K562 (cell line): Measurements from ENCODE around the gene C11orf91.

ENCODE experiments used
- CREB1 ChIP-seq, 2 experiments: sonication (generic) in 1 of 2; formaldehyde crosslinking in 1 of 2; IDR thresholded peaks; 2 replicates each; pipeline versions ENCODE4 v1.6.1 to v1.8.0; 2012 to 2022; ENCODE audit warnings: inconsistent platforms in 1 of 2, mild to moderate bottlenecking in 1 of 2, missing genetic modification reagents in 1 of 2, moderate library complexity in 1 of 2
- HOMEZ ChIP-seq: fragments of 250-450 bp; sonication (Bioruptor Pico); IDR thresholded peaks from 2 replicates; pipeline ENCODE4 v1.4.0; 2020; ENCODE audit warnings: mild to moderate bottlenecking, moderate library complexity
- PKNOX1 ChIP-seq: fragments of 450-650 bp; IDR thresholded peaks from 2 replicates; pipeline ENCODE4 v1.6.1; 2016
- RFX1 ChIP-seq: fragments of 450-650 bp; IDR thresholded peaks from 2 replicates; pipeline ENCODE4 v1.6.1; 2016; ENCODE audit warnings: mild to moderate bottlenecking, moderate library complexity
- SRF ChIP-seq, 2 experiments: fragments of 250-450, 450-650 bp in 1 of 2; sonication (Bioruptor Pico) in 1 of 2; sonication (generic) in 1 of 2; formaldehyde crosslinking; IDR thresholded peaks; 2 replicates each; pipeline versions ENCODE4 v1.5.0 to v1.5.1; 2020 to 2022; ENCODE audit warnings: mild to moderate bottlenecking in 1 of 2, missing genetic modification reagents in 1 of 2
- WHSC1 ChIP-seq: IDR thresholded peaks from one replicate; pipeline ENCODE4 v1.6.1; 2012; ENCODE audit warnings: low read length, control low read depth, inconsistent platforms
- ZFP36 ChIP-seq: fragments of 150-350 bp; IDR thresholded peaks from 2 replicates; pipeline ENCODE4 v1.6.1; 2018; ENCODE audit warnings: low read length, low read depth; ENCODE audit not compliant: partially characterized antibody
- TF ChIP-seq, protein P1 (sequence below): fragments of 200-800 bp; sonication (Bioruptor generic); IDR thresholded peaks from 2 replicates; pipeline ENCODE4 v1.6.1; 2017; ENCODE audit warnings: missing genetic modification characterization, missing compliant biosample characterization
- TF ChIP-seq, protein P2 (sequence below), 3 experiments: IDR thresholded peaks in 2 of 3; conservative IDR thresholded peaks in 1 of 3; 2 replicates each; pipeline ENCODE4 v1.5.1; 2011 to 2012; ENCODE audit warnings: low read length in 3 of 3, mild to moderate bottlenecking in 3 of 3, control low read depth in 2 of 3, improper control_type of control experiment in 1 of 3, inconsistent platforms in 1 of 3, low read depth in 1 of 3, mixed read lengths in 1 of 3, moderate library complexity in 1 of 3; ENCODE audit not compliant: insufficient read depth in 2 of 3
- TF ChIP-seq, protein P3 (sequence below): fragments of 250-450 bp; sonication (Bioruptor Pico); IDR thresholded peaks from 2 replicates; pipeline ENCODE4 v1.8.0; 2022; ENCODE audit warnings: moderate library complexity, mild to moderate bottlenecking, inconsistent platforms

GRCh38 chr11:33722590-33723234 is 22.1 kb upstream of the C11orf91 start:
- no peak for TF ChIP-seq SRF (CRISPR knock-in tag; IDR thresholded peaks at IDR 0.05)
- TF ChIP-seq, protein P1, sequence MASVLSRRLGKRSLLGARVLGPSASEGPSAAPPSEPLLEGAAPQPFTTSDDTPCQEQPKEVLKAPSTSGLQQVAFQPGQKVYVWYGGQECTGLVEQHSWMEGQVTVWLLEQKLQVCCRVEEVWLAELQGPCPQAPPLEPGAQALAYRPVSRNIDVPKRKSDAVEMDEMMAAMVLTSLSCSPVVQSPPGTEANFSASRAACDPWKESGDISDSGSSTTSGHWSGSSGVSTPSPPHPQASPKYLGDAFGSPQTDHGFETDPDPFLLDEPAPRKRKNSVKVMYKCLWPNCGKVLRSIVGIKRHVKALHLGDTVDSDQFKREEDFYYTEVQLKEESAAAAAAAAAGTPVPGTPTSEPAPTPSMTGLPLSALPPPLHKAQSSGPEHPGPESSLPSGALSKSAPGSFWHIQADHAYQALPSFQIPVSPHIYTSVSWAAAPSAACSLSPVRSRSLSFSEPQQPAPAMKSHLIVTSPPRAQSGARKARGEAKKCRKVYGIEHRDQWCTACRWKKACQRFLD (CRISPR knock-in tag) = no peak
- TF ChIP-seq PKNOX1 = no peak
- TF ChIP-seq CREB1 (IDR thresholded peaks at IDR 0.05) = no peak
- TF ChIP-seq CREB1 (CRISPR knock-in tag; IDR thresholded peaks at IDR 0.05) = no peak
- TF ChIP-seq ZFP36 = no peak
- TF ChIP-seq, protein P2, sequence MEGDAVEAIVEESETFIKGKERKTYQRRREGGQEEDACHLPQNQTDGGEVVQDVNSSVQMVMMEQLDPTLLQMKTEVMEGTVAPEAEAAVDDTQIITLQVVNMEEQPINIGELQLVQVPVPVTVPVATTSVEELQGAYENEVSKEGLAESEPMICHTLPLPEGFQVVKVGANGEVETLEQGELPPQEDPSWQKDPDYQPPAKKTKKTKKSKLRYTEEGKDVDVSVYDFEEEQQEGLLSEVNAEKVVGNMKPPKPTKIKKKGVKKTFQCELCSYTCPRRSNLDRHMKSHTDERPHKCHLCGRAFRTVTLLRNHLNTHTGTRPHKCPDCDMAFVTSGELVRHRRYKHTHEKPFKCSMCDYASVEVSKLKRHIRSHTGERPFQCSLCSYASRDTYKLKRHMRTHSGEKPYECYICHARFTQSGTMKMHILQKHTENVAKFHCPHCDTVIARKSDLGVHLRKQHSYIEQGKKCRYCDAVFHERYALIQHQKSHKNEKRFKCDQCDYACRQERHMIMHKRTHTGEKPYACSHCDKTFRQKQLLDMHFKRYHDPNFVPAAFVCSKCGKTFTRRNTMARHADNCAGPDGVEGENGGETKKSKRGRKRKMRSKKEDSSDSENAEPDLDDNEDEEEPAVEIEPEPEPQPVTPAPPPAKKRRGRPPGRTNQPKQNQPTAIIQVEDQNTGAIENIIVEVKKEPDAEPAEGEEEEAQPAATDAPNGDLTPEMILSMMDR (IDR thresholded peaks at IDR 0.05 in 2 of 3, conservative IDR thresholded peaks at IDR 0.05 in 1 of 3; ENCODE audit: insufficient read depth in 2 of 3, low read depth in 1 of 3, low read length in 3 of 3) = no peak
- TF ChIP-seq RFX1 = no peak
- no peak for TF ChIP-seq HOMEZ (CRISPR knock-in tag)
- TF ChIP-seq, protein P3, sequence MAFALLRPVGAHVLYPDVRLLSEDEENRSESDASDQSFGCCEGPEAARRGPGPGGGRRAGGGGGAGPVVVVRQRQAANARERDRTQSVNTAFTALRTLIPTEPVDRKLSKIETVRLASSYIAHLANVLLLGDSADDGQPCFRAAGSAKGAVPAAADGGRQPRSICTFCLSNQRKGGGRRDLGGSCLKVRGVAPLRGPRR (CRISPR knock-in tag) = no peak
- TF ChIP-seq WHSC1 = no peak
